IPS DF 6.9 (cell line): ENCODE measurements around the gene MTA1.

Experiments used
- DNase-seq: peaks from one replicate; pipeline ENCODE4 v3.0.0-alpha.2; 2013; ENCODE audit warnings: low read depth, low spot score
- H3K27ac ChIP-seq: one replicate; pipeline ENCODE4 v1.5.1; 2013; ENCODE audit warnings: low read length, control low read depth
- H3K27me3 ChIP-seq: 2 replicates; pipeline ENCODE4 v1.6.1; 2013; ENCODE audit warnings: mild to moderate bottlenecking, low read length; ENCODE audit not compliant: control insufficient read depth, insufficient read depth
- H3K36me3 ChIP-seq: 2 replicates; pipeline ENCODE4 v1.6.1; 2013; ENCODE audit warnings: low read length; ENCODE audit not compliant: control insufficient read depth, insufficient read depth
- H3K4me1 ChIP-seq: 2 replicates; pipeline ENCODE4 v1.6.1; 2013; ENCODE audit warnings: low read length; ENCODE audit not compliant: control insufficient read depth, insufficient read depth
- H3K4me3 ChIP-seq: 2 replicates; pipeline ENCODE4 v1.5.1; 2013; ENCODE audit warnings: mild to moderate bottlenecking, low read length
- H3K9me3 ChIP-seq: 2 replicates; pipeline ENCODE4 v1.6.1; 2013; ENCODE audit warnings: low read length, inconsistent platforms; ENCODE audit not compliant: control insufficient read depth, insufficient read depth
- WGBS: extraction: QIAGEN DNeasy Blood & Tissue Kit; methylation state at CpG from one replicate; pipeline ENCODE4 v1.1.7; 2013; ENCODE audit warnings: mixed read lengths, missing lambda C conversion rate; ENCODE audit not compliant: insufficient read length, insufficient coverage; 5-methylcytosine and 5-hydroxymethylcytosine counted together

Gene MTA1

DNA sequence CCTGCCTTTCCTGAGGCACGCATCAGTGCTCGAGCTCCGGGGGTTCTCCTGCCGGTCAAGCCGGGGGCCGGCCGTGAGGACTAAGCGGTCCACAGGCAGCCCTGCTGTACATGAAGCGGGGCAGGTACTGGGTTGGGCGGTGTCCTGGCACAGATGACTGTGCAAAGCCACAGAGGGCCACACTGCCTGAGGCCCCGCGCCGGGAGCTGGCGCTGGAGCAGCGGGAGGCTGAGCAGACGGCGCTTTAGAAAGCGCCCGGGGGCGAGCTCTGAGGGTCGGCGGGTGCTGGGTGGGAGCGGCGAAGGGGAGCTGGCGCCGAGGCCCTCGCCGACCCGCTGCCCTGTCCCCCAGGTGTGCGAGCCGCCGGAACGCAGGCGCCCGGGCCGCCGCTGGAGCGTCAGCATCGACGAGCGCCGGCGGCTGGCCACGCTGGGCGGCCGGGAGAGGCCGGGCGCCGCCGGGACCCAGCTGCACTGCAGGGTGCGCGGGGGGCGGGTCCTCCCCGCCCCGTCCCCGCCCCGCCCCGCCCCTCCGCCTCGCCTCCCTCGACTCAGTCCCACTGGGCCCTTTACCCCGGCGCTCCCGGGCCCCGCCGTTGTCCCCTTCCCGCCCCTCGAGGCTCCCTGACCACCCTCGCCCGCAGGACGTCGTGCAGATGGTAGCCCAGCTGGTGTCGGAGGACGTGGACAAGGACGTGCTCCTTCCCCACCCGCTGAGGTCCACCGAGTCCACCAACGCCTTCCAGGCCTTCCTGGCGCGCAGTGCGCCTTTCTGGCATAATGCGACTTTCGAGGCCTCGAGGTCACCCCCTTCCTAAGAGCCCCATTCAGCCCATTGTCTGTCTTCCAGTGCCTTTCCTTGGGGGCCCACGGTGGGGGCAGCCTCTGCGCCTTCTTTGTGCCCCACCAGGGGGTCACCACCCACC lies 8.3 kb upstream of the MTA1 start:
- WGBS = no CpG with 5 or more reads among the region's 86 CpGs
- H3K4me3 ChIP-seq = no peak overlapping the region
- peaks cover 2% of the 10 kb centered on the region; the same call in 1 of the 2 replicates for H3K4me1 ChIP-seq
- H3K9me3 ChIP-seq = no peaks in the 10 kb centered on the region
- H3K27ac ChIP-seq = no peak overlapping the region
- H3K36me3 ChIP-seq = no peaks in the 10 kb centered on the region
- peaks cover 8% of the 10 kb centered on the region; the same call in 1 of the 2 replicates for H3K27me3 ChIP-seq
- no peak for DNase-seq

GRCh38 chr14:105411985-105412770 lies 7.4 kb upstream of the MTA1 start:
- Histone ChIP-seq H3K27me3 (peaks cover 8% of the 10 kb centered on the region; the same call in 1 of the 2 replicates), H3K36me3 (no peaks in the 10 kb centered on the region), H3K4me1 (peaks cover 2% of the 10 kb centered on the region; the same call in 1 of the 2 replicates), H3K9me3 (no peaks in the 10 kb centered on the region), H3K27ac (no peak overlapping the region), H3K4me3 (no peak overlapping the region)
- DNase-seq = no peak
- no CpG with 5 or more reads among the region's 17 CpGs for WGBS

- Histone ChIP-seq H3K36me3 (no peaks in the 10 kb centered on the region), H3K9me3 (no peaks in the 10 kb centered on the region), H3K27me3 (peaks cover 8% of the 10 kb centered on the region; the same call in 1 of the 2 replicates), H3K4me3 (no peak overlapping the region), H3K4me1 (peaks cover 2% of the 10 kb centered on the region; the same call in 1 of the 2 replicates), H3K27ac (no peak overlapping the region)
- no CpG with 5 or more reads among the region's 8 CpGs for WGBS
- no peak for DNase-seq
Measured at GRCh38 chr14:105412771-105413543, 6.7 kb upstream of the MTA1 start.

DNA sequence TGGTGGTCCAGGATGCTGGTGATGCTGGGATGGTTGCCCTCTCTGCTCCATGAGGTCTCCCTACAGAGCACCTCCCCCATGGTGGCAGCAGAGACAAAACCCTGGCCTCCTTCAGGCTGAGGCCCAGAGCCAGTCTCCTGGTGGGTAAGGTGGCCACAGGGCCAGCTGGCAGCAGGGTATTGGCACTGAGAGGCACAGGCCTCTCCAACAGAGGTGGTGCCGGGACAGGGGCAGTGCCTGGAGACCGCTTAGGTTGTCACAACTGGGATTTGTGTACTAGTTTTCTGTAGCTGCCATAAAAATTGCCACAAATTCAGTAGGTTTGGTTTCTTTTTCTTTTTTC lies 6.1 kb upstream of the MTA1 start:
- Histone ChIP-seq H3K4me3 (no peak overlapping the region), H3K27ac (no peak overlapping the region), H3K4me1 (peaks cover 2% of the 10 kb centered on the region; the same call in 1 of the 2 replicates), H3K27me3 (peaks cover 8% of the 10 kb centered on the region; the same call in 1 of the 2 replicates), H3K36me3 (no peaks in the 10 kb centered on the region), H3K9me3 (no peaks in the 10 kb centered on the region)
- WGBS = no CpG with 5 or more reads among the region's 2 CpGs
- no peak for DNase-seq

DNA sequence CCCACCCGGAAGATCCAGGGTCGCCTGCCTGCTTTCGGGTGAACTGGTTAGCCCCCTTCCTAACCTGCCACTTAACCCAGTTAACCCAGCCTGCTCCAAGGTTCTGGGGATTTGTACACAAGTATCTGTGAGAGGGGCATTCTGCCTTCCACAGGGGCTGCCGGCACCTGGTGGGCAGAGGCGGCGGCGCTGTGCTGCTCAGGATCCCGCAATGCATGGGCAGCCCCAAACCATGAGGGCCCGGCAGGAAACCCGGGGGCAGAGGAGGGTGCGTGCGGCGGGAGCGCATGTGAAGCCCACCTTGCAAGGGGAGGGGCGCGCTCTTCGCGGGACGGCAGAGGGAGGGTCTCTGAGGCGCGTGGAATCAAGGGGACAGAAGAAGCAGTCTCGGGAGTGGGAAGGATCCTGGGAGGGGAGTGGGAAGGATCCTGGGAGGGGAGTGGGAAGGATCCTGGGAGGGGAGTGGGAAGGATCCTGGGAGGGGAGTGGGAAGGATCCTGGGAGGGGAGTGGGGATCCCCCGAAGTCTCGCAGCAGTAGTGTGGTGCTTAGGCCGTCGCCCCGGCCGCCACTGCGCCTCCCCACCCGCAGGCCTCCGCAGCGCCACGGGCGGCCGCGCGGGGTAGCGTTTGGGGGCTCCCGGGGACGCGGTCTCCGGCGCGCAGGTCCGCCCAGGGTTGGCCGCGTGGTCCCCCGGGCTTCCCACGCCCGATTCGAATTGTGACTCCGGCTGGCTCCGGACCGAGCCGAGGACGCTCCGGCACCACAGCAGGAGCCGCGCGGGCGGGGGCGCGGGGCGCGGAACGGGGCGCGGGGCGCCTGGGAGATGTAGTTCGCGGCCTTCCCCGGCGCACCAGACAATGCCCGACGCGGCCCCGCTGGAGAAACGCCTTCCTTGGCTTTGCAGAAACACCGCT lies 4.9 kb upstream of the MTA1 start:
- Histone ChIP-seq H3K27ac (no peak overlapping the region), H3K9me3 (no peaks in the 10 kb centered on the region), H3K27me3 (peaks cover 8% of the 10 kb centered on the region; the same call in 1 of the 2 replicates), H3K4me3 (peak overlapping the region; percentile 33; the same call in 1 of the 2 replicates), H3K4me1 (peaks cover 2% of the 10 kb centered on the region; the same call in 1 of the 2 replicates), H3K36me3 (no peaks in the 10 kb centered on the region)
- no CpG with 5 or more reads among the region's 79 CpGs for WGBS
- no peak for DNase-seq

DNA sequence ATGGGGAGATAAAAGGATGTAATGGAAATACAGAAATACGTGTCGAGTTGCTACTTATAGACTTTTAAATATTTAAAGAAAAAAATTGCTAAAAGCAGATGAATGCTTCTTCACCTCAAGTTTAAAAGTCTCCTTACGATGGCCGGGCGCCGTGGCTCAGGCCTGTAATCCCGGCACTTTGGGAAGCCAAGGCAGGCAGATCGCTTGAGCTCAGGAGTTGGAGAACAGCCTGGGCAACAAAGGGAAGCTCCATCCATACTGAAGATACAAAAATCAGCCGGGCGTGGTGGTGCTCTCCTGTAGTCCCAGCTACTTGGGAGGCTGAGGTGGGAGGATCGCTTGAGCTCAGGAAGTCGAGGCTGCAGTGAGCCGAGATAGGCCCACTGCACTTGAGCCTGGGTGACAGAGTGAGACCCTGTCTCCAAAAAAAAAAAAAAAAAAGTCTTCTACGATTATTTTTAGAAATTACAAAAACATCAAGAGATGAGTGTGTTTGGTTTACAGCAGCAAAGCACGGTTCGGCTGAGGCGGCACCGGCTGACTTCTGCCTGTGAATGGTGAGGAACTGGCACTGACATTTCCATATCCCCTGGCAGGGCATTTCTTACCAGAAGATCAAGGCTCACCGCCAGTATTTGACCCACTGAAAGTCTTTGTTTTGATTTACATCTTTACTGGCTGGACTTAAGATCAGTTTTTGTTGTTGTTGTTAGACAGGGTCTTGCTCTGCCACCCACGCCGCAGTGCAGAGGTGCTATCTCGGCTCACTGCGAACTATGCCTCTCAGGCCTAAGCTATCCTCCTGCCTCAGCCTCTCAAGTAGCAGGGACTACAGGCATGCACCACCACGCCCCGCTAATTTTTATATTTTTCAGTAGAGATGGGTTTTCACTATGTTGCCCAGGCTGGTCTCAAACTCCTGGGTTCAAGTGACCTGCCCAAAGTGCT lies 3.9 kb upstream of the MTA1 start:
- DNase-seq = no peak
- no peak overlapping the region for H3K27ac ChIP-seq
- no peaks in the 10 kb centered on the region for H3K36me3 ChIP-seq
- H3K4me1 ChIP-seq = peaks cover 2% of the 10 kb centered on the region; the same call in 1 of the 2 replicates
- H3K4me3 ChIP-seq = no peak overlapping the region
- H3K27me3 ChIP-seq = peaks cover 3% of the 10 kb centered on the region; the same call in 1 of the 2 replicates
- WGBS = no CpG with 5 or more reads among the region's 25 CpGs
- no peaks in the 10 kb centered on the region for H3K9me3 ChIP-seq

DNA sequence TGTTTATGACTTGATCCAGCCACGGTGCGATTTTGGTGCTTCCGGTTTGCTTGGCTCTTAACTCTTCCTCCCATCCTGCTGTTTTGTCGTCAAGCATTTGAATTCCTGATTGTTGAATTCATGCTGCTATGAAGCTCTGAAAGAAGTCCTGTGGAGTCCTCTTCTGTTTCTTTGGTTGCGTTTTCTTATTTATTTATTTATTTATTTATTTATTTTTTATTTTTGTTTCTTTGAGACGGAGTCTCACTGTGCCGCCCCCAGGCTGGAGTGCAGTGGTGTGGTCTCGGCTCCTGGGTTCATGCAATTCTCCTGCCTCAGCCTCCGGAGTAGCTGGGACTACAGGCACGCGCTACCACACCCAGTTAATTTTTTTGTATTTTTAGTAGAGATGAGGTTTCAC lies 3.0 kb upstream of the MTA1 start:
- DNase-seq = no peak
- no peak overlapping the region for H3K27ac ChIP-seq
- peaks cover 5% of the 10 kb centered on the region; the same call in 1 of the 2 replicates for H3K4me1 ChIP-seq
- H3K27me3 ChIP-seq = no peaks in the 10 kb centered on the region; the same call in 1 of the 2 replicates
- H3K4me3 ChIP-seq = no peak overlapping the region
- no CpG with 5 or more reads among the region's 11 CpGs for whole genome bisulfite sequencing
- H3K9me3 ChIP-seq = no peaks in the 10 kb centered on the region
- no peaks in the 10 kb centered on the region; the same call in 1 of the 2 replicates for H3K36me3 ChIP-seq

DNA sequence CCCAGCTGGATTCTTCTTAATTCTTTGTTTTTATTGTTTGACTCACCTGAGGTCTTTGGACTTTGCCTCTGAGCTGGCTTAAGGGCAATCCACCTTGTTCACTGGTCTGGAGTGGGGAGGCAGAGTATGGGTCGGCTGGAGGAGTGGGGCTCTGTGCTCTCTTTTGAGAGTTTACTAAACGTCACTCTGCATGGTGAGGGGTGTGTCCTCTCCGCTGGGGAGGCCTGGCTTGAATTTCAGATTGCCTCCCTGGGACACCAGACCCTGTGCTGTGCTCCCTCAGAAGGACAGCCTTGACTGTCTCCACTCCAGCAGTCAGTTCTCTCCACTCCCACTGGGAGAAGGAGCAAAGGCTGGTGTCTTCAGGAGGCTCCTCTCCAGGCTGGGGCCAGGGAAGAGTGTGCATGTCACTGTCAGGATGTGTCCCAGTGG lies 1.9 kb upstream of the MTA1 start:
- H3K4me3 ChIP-seq = no peak overlapping the region
- H3K36me3 ChIP-seq = no peaks in the 10 kb centered on the region; the same call in 1 of the 2 replicates
- H3K9me3 ChIP-seq = no peaks in the 10 kb centered on the region
- H3K27me3 ChIP-seq = no peaks in the 10 kb centered on the region; the same call in 1 of the 2 replicates
- no peak overlapping the region for H3K27ac ChIP-seq
- WGBS = no CpG with 5 or more reads among the region's 3 CpGs
- H3K4me1 ChIP-seq = peaks cover 8% of the 10 kb centered on the region; the same call in 1 of the 2 replicates
- no peak for DNase-seq
